NCI-H146 treated with DMSO at 0.1 percent for 48 hours (cell line): ENCODE results near the gene WSB2.

ENCODE experiments used
- DNase-seq: peaks from one replicate; lab custom pipeline; 2025; ENCODE audit not compliant: unreplicated experiment; lab: John Stamatoyannopoulos, UW

WSB2 gene

DNA sequence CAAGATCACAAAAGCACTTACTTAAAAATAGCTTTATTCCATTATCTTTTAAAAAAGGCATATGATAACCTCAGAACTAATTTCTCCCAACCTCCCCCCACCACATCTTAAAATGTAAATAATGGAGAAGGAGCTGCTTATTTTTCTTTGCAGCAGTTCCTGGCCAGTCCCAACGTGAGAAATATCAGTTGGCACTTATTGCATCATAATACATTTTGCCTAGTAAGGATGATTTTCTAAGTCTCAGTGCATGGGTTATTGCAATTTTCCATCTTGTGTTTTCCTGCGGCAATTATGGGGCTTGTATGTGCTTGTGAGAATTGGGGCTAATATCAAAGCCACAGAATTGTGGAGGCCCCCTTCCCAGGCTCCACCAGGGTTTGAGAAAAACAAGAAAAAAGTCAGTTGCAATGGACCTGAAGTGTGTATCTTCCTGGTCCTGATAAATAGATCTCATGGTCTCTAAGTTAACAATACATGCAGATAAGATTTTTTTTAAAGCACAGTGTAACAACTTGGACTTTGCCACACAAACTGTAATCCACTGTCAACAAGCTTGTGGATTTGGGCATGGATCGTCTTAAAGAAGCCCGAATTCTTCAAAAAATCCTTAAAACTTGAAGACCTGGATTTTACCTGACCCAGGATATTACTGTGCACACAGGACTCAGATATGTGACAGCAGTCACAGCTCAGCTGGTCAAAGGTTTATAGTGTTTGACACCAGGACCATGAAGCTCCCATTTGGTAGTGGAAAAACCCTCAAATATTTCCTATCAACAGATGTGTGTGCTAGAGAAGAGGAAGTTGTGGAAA lies 2.8 kb upstream of the WSB2 start:
- DNase-seq, result no peak

DNA sequence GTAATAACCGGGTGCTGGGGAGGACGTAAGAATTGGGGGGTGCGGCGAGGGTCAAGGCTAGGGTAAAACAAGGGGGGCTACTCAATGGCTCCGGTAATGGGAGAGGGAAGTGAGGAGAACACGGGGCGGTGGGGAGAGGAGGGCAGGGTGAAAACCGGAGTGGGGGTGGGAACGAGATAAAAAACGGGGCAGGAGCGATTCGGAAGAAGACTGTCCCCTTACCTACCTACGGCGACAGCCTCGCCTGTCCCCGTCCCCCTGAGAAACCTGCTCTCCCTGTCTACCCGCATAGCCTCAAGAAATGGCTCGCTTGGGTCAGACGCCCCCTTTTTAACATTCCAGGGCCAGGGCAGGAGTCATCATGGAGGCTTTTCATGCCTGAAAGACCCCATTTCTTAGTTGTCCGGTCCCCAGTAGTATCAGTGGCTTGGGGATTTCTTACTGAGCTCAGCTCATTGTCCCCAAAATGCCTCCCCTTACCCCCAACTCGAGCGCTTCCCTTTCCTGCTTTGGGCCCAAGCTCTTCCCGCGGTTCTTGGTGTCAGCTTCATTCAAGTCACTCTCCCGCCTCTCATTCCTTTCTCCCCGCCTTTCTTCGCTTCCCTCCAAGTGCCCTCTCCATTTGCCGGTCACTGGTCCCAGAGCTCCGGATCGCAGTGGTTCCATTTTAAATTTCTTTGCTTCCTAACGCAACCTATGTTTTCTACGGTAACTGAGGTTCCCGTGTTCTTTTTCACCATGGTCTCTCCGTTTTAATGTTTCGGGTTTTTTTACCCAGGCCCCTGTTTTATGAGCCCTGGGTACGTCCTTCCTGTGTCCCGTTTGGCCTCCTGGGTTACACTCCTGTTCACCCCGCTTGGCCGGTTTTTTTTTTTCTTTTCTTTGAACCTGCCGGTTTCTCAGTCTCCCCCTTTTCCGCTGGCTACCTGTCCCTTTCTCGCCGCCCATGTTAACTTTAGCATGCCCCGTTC lies 1.2 kb upstream of the WSB2 start:
- peak; percentile 70 for DNase-seq

DNA sequence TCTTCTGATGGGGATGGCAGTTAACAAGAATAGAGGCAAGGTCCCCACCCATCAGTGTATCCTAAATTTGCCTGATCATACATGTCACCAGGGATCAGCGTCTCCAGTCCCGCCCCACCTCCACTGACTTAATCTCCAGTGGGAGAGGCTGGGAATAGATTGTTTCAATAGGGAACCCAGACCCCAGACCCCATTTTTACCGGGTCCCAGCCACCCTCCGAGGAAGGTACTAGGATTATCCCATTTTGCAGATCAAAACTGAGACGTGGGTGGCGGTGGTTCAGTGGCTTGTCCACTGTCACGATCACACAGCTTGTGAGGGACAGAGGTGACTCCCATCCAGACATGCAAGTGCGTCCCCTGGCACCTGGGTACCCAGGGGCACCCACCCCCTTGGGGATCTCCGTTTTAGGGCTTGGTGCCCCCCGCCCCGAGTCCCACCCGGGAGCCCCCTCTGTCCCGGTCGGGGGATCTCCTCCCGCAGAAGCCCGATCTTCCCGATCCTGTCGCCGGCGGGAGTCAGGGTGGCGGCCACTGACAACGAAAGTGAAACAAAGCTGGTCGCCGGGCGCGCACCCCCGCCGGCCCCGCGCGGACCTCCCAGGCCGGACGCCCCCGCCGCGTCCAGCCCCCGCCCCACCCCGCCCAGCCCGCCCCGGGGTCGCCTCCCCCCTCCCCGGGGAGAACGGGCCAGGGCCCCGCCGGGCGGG lies 523 bp downstream of the WSB2 start:
- DNase-seq, result no peak

DNA sequence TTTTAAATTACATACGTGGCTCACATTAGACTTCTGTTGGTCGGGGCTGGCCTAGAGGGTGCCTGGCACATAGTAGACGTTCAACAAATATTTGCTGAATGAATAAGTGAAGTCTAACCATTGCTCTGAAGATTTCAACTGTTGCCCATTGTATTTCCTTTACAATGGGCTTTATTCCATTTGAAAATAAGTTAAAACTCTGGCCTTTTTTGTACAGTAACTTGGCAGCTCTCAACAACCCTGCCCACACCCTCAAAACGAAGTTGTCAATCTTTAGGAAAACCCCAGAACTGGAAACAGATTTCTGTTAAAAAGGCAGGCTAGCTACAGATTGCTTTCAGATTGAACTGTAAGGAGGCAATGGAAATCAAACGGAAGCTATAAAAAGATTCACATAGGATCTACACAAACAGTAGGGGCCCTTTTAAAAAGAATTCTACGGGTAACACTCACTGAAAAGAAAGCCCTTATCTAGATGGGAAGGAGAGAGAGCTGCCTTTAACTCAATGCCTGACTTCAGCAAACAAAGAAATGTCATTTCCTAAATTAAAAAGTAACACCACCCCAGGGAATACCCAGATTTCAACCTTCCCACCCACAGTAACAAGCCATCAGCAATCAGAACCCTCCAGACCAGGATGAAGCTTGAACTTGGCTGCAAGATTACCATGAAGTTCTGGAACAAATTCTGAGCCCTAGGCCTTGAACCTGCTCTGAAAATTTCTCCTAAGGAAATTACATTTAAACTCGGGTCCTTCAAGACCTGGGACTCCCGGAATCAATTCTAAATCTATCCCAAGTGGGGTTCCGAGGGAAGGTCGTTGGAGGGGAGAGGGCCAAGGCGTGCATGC lies 1.4 kb downstream of the WSB2 start:
- DNase-seq, result peak; percentile 31

DNA sequence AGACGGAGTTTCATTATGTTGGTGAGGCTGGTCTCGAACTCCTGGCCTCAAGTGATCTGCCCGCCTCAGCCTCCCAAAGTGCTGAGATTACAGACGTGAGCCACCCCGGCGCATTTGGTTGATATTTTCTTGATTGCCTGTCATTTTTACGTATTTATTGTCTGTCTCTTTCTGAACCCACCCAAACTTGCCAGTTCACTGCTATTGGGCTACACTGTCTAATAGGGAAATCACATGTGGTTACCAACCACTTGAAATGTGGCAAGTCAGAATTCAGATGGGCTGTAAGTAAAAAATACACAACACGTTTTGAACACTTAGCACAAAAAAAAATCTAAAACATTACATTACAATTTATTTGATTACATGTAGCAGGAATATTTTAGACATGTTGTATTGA lies 2.1 kb downstream of the WSB2 start:
- DNase-seq, result no peak

DNA sequence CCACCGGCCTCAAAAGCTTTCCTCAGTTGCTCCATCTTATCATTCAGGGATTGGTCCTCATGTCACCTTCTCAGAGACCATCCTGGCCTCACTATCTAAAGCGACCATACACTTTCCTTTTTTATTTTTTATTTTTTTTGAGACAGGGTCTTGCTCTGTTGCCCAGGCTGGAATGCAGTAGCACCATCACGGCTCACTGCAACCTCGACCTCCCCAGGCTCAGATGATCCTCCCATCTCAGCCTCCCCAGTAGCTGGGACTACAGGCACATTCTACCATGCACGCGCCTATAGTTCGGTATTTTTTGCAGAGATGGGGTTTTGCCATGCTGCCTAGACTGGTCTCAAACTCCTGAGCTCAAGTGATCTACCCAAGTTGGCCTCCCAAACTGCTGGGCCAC lies 2.8 kb downstream of the WSB2 start:
- no peak for DNase-seq

DNA sequence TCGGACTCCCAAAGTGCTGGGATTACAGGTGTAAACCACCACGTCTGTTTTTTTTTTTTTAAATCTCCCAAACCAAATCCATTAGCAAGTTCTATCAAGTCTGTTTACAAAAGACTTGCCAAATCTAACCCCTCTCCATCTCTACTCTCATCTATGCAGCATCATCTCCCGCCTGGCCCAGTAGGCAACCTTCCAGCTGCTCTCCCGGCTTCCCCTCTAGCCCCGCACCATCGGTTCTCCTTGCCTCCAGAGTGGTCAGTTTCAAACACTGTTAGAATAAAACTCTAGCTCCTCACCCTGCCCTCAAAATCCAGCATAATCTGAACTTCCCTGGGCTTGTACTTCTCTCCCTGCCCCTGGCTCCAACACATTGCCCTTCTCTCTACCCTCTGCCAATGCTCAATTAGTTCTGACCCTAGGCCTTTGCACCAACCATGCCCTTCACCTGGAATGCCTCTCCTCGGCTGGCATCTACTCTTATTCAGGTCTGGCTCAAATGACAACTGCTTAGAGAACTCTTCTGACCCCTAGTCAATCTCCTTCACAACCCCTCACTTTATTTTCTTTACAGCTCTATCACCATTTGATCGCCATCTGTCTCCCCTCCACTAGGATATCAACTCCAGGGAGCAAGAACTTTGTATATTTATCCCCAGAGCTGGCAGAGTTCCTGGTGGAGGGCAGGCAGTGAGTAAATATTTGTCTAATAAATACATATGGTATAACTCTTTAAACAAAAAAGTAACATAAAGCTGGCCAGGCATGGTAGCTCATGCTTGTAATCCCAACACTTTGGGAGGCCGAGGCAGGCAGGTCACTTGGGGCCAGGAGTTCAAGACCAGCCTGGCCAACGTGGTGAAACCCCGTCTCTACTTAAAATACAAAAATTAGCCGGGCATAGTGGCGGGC lies 4.9 kb downstream of the WSB2 start:
- peak; percentile 12 for DNase-seq

DNA sequence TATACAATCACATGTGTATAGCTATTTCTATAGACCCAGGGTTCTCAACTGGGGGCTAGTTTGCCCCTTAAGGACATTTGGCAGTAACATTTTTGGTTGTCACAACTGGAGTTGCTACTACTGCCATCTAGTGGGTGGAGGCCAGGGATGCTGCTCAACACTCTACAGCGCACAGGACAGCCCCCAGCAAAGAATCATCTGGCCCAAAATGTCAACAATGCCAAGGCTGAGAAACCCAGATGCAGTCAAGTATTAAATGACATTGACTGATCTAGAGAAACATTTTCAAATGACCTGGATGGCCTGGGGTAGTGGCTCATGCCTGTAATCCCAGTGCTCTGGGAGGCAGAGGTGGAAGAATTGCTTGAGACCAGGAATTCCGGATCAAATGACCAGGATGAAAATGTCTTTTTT lies 5.8 kb downstream of the WSB2 start:
- no peak for DNase-seq

DNA sequence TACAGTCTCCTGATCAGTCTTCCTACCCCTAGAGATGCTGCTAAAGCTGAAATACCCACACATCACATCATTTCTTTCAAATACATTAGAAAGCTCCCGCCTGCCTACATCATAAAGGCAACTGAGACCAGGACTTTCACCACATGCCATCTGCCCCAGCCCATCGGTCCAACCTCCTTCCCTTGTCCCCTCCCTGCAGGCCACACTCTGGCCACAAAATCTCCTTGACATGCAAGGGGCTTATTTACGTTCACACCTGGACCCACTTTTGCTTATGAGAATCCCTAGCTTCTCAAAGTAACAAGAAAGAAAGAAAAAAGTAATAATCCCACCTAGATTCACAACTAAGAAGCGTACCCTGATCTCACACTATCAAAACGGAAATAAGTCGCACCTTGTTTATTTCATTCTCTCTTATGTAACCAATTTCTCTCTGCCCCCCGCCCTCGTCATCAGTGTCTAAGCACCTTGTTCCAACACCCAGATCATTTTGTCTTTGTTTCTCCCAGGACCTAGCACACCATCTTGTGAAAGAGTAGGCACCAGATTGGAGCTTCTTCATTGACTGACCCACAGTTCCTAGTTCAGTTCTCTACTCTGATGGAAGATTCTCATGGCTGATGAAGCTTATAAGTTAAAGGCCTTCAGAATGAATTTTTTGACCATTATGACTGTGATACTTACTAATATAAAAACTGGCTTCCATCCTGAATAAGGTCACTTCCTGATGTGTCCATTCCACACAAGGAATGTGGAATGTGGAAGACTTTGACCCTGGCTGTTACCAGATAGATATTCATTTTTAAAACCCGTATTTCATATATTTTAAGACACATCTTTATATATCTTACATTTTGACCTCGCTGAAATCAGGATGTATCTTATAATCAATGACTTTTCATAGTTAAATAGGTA lies 7.7 kb downstream of the WSB2 start:
- no peak for DNase-seq

DNA sequence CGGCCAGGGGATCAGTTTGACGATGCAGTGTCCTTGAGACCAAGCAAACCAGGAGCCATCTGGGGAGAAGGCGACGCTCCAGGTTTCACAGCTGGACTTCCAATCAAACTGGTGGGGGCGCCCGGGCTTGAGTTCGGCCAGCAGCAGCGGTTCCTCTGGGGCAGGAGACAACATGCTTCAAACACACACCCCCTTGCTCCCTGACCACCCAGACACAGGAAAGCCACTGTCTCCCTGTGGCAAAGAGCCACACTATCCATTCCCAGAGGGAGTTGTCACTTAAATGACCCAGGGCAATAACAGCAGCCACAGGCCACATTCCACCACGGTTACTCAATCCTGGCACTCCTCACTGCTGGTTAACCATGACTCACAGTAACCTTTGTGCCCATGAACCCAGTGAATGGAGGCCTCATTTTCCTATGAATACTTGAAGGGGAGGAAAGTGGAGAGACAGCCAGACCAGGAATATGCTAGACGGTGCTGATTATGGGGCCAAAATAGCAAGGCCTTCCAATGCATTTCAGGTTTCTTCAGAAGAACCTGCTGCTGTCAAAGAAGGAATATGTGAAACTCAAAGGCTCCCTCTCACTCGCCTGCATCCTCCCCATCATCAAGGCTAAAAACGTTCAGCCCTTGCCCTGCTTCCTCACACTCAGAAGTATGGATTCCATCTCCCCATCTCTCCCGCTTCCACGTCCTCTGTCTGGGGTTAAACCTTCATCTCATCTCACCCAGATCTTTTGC lies 8.5 kb downstream of the WSB2 start:
- no peak for DNase-seq

DNA sequence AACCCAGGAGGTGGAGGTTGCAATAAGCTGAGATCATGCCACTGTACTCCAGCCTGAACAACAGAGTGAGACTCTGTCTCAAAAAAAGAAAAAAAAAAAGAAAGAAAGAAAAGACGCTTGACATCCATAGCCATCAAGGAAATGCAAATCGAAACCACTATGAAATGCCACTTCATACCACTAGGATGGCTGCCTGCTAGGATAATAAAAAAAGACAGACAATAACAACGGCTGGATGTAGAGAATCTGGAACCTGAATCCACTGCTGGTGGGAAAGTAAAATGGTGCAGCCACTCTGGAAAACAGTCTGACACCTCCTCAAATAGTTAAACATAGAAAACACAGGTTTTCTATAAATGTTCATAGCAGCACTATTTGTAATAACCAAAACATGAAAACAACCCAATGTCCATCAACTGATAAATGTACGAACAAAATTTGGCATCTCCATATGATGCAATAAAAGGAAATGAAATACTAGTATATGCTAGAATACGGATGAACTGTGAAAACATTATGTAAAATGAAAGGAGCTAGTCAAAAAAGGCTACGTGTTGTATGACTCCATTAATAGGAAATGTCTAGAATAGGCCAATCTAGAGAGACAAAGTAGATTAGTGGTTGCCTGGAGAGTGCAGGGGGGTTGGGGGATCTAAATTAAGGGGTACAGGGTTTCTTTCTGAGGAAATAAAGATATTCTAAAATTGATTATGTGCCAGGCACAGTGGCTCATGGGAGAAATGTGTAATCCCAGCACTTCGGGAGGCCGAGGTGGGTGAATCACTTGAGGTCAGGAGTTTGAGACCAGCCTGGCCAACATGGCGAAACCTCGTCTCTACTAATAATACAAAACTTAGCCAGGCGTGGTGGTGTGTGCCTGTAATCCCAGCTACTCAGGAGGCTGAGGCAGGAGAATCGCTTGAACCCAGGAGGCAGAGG lies 9.7 kb downstream of the WSB2 start:
- no peak for DNase-seq

DNA sequence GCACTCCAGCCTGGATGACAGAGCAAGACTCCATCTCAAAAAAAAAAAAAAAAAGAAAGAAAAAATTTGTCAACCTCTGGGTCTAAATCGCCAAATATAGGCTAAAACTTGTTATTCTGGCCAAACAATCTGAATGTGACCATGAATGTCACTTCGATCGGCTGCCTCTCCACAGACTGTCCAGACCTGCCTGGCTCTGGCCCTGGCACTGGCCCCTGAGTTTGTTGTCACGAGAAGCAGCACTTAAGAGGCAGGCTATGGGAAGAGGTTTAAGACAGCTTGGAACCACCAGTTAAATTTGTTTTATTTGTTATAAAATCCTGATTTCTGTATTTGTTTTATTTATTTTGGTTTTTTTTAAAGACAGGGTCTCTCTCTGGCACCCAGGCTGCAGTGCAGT lies 14.5 kb downstream of the WSB2 start:
- no peak for DNase-seq

DNA sequence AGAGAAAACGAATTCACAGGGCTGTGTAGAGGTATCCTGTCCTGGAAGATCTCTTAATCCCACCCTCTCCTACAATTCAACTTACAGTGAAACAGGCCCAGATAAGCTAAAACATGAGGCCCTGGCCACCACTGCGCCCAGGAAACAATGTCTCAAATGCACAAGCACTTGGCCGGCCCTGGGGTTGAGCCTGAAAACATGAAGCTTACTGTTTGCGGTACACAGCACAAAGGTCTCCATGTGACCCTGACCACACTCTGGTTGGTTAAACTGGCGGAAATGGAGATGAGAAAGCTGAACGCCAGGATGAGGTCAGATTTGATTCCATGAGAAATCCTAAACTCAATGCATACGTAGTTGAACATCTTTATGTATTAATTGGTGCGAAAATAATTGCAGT lies 16.4 kb downstream of the WSB2 start:
- DNase-seq, result no peak

DNA sequence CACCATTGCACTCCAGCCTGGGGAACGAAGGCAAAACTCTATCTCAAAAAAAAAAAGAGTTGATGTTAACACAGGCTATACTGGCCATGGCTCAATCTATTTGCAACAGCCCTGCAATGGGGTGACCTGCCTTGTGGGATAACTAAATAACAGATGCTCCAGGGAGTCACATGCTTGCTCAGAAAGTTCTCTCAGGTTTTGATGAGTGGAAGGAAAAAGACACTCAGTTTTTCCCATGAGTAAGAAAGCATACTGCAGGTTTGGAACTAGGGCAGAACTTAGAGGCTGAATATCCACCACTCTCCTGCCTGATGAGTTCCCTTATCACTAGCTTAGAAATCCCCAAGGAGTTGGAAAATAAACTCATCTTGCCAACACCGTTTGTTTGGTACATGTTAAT lies 16.9 kb downstream of the WSB2 start:
- DNase-seq, result no peak

DNA sequence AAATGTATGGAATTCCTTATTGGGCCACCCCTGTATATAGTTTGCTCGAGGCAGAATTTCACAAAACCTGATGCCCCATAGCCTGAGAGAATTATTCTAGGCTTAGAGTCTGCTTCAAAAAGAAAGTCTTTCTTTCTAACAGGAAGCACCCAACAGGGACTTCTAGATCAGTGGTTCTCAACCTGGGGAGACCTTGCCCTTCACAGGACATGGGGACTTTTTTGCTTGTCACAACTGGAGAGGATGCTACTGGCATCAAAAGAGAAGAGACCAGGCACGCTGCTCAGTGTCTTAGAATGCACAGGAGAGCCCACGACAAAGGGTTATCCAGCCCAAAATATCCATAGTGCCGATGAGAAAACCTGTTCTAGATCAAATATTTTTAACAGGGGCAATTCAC lies 18.9 kb downstream of the WSB2 start:
- DNase-seq, result no peak

DNA sequence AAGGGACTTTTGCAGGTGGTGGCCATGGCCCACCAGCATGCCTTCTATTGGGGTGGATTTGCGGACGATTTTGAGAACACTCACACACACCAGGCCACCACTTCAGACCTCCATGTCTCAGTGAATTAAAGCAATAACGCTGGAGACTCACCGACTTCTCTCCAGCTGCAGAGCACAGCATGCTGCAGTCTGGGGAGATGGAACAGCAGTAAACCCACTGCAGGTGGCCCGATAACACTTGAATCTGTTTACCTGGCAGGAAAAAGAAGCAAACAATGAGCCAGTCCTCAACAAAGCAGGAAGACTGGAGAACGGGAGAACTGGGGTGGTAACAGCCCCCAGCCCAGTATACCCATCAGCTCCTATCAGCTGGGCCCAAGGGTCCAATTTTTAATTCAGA lies 22.8 kb downstream of the WSB2 start:
- peak; percentile 24 for DNase-seq
